Stimulated activated CD8-positive, alpha-beta memory T cell treated with anti-CD3 and anti-CD28 coated beads, Interleukin-7, amount 100 ng/mL, for 1 hour (primary cell): ENCODE measurements around the gene PARL.

Experiments
- DNase-seq, 2 donors: peaks; one replicate each; pipeline ENCODE4 v3.0.0-alpha.2; 2020; ENCODE audit warnings: low read depth in 2 of 2

PARL gene

DNA sequence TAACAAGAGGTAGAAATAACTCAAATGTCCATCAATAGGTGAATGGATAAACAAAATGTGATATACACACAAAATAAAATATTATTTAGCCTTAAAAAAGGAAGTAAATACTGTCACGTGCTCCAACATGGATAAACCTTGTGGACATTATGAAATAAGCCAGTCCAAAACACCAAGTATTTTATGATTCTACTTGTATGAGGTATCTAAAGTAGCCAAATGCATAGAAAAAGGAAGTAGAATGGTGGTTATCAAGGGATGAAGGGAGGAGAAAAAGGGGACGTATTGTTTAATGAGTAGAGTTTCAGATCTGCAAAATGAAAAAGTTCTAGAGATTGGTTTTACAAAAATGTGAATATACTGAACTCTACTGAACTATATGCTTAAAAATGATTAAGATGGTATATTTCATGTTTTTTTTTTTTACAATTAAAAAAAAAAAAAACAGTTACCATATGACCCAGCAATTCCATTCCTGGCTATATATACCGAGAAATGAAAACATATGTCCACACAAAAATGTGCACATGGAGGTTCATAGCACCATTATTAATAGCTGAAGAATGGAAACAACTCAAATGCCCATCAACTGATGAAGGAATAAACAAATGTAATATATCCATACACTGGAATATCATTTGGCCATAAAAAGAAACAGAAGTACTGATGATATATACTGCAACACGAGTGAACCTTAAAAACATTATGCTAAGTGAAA lies 30.2 kb downstream of the PARL start:
- no peak for DNase-seq

DNA sequence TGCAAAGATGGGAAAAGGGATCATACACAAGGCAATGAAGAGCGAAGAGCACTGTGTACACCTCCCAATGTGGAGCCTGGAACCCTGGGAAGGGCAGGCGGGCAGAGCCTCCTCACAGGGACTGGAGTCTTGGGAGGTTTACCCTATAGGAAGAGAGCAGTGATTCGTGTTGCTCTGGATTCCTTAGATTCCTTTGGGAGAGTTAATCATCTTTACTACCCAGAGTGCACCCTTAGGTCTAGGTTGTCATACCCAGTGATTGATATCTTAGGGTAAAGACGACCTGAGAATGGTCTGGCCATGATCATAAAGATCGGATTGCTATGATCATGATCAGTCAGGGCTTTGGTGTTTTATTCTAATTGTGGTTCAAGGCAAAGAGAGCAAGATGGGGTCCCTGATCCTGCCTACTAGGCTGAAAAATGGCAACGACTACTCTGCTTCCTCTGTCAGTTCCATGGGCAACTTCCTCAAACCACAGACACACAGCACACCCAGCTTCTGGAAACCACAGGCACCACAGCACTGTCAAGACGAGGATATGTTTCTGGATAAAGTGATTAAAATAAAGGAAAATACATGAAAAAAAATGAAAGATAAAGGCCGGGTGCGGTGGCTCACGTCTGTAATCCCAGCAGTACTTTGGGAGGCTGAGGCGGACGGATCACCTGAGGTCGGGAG lies 38.9 kb downstream of the PARL start:
- no peak for DNase-seq

DNA sequence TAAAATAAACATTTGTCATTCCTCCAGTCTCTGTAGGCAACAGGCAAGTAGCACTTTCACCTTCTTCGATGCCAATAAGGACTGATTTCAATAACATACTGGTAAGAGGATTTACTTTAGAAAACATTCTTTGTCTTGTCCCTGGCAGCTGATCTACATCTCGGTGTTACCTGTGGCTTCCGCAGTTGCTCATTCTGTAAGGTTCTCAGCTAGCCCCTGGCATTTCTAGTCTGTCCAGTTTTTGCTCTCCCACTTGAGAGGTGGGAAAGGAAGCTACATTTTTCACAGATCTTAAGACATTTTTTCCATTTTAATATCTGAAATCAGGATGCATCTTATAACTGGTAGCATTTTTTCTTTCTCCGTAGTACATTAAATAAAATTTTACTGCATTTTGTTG lies 39.6 kb downstream of the PARL start:
- DNase-seq, result no peak

DNA sequence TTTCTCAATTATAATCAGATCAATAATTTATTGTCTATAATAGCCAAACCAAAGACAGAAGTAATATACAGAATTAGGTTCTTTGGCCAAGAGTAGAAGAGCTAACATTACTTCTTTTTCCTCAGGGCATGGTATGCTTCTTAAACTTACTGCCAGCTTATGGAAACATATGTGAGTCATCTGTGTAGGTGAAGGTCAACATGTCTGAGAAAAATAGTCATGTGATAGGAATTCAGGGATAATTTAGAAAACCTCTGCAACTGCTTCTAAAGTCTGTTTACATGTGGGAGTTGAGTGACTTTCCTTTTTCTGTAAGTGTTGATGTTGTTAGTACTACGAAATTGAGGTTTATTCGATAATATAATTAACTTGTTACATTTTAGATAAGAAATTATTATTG lies 40.1 kb downstream of the PARL start:
- DNase-seq, result no peak

DNA sequence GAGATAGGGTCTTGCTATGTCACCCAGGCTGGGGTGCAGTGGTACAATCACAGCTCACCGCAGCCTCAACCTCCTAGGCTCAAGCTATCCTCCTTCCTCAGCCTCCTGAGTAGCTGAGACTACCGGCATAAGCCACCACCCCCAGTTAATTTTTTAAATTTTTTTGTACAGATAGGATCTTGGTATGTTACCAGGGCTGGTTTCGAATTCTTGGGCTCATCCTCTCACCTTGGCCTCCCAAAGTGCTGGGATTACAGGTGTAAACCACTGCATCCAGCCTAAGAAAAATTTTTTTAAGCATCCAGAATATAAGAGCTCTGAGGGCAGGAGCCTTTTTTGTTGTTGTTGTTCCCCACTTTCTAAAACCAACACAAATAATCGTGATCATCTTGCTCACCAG lies 44.9 kb downstream of the PARL start:
- DNase-seq, result no peak

DNA sequence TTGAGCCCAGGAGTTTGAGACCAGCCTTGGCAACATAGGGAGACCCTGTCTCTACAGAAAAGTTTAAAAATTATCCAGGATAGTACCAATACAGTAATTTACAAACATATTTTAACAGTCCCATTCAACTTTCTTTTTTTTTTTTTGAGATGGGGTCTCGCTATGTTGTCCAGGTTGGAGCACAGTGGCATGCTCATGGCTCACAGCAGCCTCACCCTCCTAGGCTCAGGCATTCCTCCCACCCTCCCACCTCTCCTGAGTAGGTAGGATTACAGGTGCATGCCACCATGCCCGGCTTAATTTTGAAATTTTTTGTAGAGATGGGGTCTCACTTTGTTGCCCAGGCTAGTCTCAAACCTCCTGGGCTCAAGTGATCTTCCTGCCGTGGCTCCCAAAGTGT lies 46.8 kb downstream of the PARL start:
- no peak for DNase-seq

DNA sequence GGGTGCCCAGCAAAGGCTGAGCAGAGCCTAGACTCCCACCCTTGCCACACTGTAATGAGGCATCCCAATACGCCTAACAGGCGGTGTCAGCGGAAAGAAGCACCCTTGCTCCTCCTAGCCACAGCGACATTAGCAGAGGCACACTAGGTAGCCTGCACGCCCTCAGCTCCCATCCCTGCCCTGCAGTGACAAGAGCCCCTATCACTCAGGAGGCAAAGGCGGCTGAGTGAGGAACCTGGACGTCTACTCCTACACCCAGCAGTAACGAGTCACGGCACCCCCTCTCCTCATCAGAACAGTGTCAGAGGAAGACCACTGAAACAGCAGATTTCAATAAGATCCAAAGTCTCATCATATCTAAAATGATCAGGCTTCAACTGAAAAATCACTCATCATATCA lies 47.3 kb downstream of the PARL start:
- no peak for DNase-seq

DNA sequence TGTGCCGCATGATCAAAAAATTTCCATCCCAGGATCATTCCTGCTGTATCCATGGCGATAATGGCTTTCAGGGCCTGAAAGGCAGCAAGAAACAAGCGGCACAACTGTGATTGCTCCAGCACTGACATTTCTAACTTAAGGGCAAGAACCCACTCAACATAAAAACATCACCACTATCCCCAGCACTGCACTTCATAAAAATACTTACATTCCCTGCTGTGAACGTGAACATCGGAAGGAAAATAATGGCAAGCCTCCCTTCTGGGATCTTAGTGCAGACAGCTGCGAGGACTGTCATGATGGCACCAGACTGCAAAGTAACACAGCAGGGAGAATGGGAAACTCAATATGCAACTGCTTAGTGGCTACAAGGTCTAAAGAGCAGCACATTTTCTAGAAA lies 51.2 kb downstream of the PARL start:
- DNase-seq, result no peak

DNA sequence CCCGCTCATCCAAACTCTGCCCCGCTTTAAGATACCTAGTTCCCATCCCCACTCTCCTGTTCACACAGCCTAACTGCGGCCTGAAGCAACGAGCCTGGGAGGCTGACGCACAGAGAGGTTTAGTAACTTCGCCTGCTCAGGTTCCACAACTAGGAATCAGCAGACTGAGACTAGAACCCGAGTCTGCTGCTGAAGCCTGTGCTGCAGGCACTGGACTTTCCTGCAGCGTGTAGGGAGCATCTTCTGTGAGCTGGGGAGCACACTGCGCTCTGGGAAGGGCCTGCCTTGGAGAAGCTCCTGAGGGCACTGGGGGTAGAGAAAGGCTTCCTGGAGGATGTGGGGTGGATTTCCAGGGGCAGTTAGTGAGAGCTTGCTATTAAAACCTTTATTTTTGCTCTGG lies 54.5 kb downstream of the PARL start:
- no peak for DNase-seq

DNA sequence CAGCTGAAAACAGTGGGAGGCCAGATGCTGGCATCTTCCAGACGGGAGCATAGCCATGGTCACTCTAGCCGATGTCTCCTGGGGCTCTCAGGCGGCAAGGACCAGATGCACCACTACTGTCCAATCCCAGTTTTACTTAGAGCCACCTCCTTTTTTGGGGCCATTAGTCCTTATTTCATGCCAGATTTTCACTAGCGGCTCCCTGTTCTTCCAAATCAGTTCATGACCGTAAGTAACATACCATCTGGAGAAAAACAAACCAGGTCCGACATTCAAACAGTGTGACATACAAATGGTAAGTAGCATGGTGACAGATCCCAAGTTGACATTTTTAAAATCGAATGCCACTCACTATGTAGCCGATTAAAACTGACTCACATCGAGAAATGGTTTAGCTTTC lies 55.2 kb downstream of the PARL start:
- no peak for DNase-seq

DNA sequence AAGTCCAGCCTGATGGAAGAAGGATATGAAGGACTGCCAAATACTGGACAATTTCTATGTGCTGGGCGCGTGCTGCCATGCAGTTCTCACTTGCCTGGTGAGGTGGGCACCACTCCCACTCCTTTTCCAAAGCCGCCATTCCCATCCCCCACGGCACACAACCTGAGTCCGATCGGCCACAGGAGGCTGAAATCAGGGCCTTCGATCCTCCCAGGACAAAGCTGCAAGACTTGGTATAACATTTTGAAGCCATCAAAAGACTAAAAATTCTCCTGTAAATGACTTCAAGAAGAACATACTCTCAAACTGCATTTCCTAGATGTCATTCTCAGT lies 56.2 kb downstream of the PARL start:
- no peak for DNase-seq

DNA sequence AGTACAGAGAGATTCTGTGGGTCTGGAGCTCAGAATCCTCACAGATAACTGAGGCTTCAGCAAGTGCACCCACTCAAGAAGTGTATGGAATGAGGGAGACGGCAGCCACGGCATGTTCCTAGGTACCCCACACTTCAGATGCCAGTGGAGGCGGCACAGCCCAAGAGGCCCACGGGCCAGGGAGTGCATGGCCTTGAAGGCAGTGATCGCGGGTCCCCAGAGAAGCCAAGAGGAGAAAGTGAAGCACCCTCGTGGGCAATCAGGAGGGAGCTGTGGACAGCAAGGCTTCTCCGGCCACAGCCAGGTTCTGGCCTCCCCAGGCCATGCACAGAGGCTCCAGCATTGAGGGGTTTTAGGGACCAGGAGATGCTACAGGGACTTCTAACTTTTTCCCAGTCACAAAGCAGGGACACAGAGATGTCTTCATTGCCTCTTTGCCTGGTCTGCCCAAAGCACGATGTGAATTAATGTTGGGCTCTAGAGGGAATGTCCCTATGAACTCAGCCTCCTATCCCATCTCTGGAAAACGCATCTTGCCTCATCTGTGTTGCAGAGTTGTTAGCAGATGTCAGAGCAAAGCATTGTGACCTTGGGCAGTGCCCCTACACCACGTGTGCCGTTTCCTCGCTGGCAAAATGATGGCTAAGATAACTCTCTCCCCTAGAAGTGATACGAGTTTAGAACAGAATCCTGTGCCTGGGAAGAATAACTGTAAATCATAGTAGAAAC lies 56.7 kb downstream of the PARL start:
- no peak for DNase-seq

DNA sequence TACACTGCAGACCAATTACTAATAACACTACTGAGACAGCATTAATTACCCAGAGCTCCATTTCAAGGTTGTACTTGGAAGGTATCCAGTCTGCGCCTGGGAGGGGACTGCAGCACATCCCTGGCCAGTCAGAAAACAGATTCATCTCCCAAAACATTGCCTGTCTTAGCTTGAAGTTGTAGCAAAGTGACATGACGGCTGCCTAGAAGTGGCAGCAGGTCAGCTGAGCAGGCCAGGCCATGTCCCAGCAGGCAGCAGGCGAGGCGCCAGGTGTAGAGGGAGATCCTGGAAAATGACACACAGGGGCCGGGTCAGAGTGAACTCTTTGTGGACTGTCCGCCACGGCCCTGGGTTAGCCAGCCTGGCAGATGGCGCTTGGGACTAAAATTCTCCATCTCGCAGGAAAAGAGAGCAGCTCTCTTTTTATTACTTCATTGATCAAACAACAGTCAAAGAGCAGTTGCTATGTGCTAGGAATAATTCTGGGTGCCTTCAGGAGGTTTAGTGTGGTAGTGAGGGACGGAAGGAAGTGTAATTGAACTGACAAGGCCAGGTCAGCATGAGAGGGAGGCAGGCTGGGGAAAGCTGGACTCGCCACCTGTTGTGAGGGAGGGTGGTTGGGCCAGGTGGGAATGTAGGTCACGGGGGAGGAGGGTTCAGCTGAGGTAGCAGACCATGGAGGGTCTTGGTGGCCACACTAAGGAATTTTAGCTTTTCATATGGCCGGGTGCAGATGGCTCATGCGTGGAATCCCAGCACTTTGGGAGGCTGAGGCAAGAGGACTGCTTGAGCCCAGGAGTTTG lies 58.0 kb downstream of the PARL start:
- no peak for DNase-seq

DNA sequence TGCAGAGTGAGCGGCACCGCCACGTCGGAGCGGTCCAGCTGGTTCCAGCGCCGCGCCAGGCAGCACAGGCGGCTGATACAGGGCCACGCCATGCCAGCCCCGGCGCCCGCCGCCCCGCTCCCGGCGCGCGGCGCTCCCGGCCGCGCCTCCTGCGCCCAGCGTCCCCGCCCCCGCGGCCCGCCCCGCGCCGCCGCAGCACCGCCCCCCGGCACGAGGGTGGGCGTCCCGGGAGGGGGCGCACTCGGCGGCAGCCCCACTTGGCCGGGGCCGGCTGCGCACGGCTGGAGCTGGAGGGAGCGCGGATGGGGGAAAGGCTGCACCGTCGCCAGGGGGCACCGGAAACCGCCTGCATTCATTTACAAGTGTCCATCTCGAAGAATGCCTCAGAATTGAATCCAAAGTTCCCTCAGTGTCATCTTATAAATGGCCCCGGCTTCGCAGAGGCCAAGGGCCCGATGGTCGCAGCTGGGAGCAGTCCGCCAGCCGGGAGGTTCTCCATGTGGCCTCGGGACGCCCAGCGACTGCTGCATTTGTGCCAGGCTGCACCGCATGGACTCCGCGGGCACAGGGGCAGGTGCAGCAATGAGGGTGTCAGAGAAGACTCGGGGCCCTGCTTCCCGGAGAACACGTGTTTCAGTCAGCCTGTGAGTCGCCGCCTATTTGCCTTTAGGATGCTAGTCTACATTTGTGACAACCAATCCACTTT lies 59.1 kb downstream of the PARL start, which contains the start of gene MAP6D1:
MAP6D1 (minus strand) TSS at position 122 of the 706 bp plus-strand sequence; CDS start at position 92, 30 bp downstream.
- DNase-seq, result peak in 1 of 2 donors; percentile 22

DNA sequence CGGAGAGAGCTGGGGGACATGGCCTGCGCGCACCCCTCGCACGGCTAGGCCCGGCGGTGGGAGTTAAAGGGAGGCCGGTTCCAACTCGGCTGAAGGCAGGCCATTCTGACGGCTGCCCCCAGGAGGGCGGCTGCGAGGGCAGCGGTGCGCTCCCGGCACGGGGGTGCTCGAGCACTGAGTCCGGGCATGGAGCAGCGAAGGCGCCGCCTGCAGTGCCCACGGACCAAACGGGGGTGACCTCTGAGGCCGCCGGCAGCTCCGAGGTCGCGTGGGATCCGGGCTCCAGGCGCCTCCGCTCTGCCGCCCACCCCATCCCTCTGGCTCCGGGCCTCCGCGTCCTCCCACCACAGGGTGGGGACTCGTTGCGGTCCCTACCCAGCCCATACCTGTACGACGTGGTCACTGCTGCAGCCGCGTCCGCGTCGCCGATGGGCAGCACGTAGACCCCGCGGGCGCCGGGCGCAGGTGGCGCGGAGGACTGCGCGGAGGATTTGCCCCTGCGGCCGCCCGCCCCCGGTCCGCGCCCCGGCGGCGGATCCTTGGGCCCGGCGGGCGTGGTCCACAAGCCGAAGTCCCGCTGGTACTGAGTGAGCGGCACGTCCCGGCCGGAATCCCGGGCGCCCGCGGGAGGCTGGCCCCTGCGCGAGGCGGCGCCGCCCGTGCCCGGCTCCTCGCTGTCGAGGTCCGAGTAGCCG lies 59.8 kb downstream of the PARL start:
- DNase-seq, result no peak

DNA sequence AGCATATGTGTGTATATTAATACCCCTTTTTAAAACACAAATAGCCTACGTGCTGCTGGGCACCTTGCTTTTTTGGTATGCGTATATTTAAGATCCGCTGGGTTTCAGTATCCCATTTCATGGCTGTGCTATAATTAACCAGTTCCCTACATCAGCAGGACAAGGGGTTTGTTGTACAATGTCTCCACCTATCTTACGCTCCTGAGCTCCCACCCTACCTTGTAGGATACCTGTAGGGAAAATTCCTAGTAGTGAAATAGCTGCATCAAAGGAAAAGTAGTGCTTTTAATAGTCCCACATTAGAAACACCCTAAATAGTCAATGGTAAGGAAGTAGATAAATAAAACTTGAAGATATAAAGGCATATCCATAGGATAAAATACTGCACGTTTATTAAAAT lies 60.7 kb downstream of the PARL start:
- DNase-seq, result no peak

DNA sequence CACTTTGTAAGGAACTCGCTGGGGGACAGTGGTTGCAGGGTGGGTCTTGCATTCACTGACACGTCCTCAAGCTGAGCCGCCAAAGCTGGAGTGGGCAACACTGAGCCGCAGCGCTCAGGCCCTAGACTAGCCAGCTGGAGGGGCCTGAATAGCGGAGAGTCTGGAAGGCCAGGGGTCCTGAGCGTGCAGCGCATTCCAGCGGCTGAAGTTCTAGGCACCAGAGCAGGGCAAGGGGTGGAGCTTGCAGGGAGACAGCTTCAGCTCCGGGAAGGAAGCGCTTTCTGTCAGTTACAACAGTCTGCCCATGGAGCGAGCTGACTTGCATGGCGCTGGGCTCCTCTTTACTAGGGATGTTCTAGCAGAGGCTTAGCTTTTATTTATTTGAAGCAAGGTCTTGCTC lies 62.0 kb downstream of the PARL start:
- no peak for DNase-seq

DNA sequence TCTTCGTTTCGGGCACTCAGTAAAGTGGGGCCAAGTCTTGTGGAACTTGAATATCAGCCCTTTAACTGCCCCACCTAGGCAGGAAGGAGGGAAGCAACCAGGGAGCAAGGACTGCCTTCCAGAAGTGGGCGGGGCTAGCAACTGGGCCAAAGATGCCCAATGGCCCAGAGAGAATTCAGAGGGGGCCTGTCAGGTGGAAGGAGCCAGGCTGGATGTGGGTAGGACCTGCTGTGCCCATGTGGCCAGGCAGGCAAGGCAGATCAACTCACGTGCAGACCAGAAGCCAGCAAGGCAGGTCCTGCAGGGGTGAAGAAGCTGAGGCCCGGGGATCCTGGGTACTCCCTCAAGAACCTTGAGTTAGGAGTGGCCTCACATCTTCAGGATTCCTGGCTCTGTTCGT lies 64.8 kb downstream of the PARL start:
- no peak for DNase-seq

DNA sequence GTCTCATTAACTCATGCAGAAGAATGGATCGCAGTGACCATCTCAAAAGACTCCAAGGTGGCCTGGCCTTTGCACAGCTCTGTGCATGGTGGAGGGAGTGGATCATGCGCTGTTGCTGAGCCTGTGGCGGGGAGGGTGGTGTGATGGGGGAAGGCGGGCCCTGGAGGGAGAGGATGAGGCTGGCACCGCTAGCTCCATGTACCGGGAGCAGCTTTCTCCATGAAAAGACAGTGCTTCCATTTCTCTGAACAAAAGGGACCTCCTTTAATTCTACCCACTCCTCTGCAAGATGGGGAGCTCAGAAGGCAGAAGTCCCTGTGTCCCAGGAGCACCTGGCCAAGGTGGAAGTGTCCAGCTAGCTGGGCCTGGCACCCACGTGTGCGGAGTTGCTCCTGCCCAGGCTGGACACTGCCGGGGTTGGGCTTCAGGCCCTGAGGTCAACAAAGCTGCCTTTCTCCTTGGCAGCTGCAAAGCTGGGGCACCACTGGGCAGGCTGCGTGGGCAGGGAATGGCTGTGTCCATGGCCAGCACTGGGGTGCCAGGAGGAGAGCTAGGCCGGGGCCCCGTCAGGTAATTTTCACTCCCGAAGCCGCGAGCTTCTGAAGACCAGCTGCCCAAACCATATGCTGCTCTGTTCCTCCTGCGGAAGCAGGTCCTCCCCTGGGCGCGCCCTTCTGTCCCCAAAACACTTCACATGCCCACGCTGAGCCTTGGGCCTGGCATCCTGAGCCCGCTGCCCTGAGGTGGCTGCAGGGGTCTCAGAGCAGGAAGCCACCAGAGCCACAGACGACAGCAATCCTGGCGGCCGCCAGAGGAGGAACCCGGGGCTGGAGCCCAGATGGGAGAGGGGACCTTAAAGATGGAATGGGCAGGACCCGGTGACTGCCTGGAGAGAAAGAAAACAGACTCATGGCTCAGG lies 65.7 kb downstream of the PARL start:
- DNase-seq, result no peak

DNA sequence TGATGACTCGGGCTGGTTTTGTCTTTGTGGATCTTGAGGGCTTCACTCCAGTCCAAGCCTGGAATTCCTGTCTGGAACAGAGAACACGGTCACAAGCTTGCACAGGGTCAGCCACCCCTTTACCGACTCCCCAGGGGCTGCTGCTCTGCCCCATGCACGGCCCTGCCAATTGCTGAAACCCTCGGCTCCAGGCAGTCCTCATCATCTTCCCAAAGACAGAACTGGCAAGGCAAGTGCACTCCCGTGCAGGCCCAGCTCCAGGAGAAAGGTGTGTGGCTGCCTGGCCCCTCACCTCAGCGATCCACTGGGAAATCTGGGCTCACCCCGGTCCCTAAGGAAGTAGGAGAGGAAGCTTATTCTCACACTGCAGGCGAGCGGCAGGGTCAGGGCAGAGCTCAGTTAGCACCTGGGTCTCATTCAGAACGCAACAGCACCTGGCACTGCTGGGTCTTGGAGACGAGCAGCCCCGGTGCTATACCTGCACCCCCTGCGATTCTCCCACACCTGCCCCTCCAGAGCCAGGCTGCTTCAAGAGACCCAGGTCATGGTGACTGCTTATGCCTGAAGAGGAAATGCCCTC lies 66.5 kb downstream of the PARL start:
- DNase-seq, result no peak
